NCI-H146 (cell line): ENCODE measurements around the gene ATAT1.

Experiments used
- DNase-seq: peaks from one replicate; lab custom pipeline; 2025; lab: John Stamatoyannopoulos, UW

ATAT1 gene

GRCh38 chr6:30626484-30627366 is at the start of gene ATAT1:
Gene ATAT1, plus strand, starts transcription at chr6:30626874.
- DNase-seq = peak; percentile 77

GRCh38 chr6:30578051-30578450 is 48.6 kb upstream of the ATAT1 start:
- no peak for DNase-seq

- DNase-seq = no peak
Measured at GRCh38 chr6:30583921-30584320, 42.8 kb upstream of the ATAT1 start.

- DNase-seq = no peak
Measured at GRCh38 chr6:30589754-30590358, 36.8 kb upstream of the ATAT1 start.

GRCh38 chr6:30590509-30590908 is 36.2 kb upstream of the ATAT1 start:
- no peak for DNase-seq

- DNase-seq = no peak
Measured at GRCh38 chr6:30591008-30591407, 35.7 kb upstream of the ATAT1 start.

GRCh38 chr6:30592287-30592686 is 34.4 kb upstream of the ATAT1 start:
- no peak for DNase-seq

GRCh38 chr6:30597315-30598144 is 29.1 kb upstream of the ATAT1 start:
- DNase-seq = peak; percentile 52

GRCh38 chr6:30598912-30599624 is 27.6 kb upstream of the ATAT1 start:
- no peak for DNase-seq

GRCh38 chr6:30599625-30600324 is 26.9 kb upstream of the ATAT1 start:
- DNase-seq = no peak

GRCh38 chr6:30600451-30600961 is 26.2 kb upstream of the ATAT1 start:
- DNase-seq = no peak

- DNase-seq = no peak
Measured at GRCh38 chr6:30601436-30601814, 25.2 kb upstream of the ATAT1 start.

- DNase-seq = no peak
Measured at GRCh38 chr6:30601815-30602641, 24.6 kb upstream of the ATAT1 start.

- DNase-seq = no peak
Measured at GRCh38 chr6:30603961-30604360, 22.7 kb upstream of the ATAT1 start.

- DNase-seq = no peak
Measured at GRCh38 chr6:30610065-30610464, 16.6 kb upstream of the ATAT1 start.

- DNase-seq = no peak
Measured at GRCh38 chr6:30611150-30611855, 15.4 kb upstream of the ATAT1 start.

- DNase-seq = no peak
Measured at GRCh38 chr6:30611856-30612194, 14.8 kb upstream of the ATAT1 start.

GRCh38 chr6:30612213-30612612 is 14.5 kb upstream of the ATAT1 start:
- DNase-seq = no peak

- no peak for DNase-seq
Measured at GRCh38 chr6:30612687-30613248, 13.9 kb upstream of the ATAT1 start.
